ENCODE results near the gene ACSM3.

Gene ACSM3

GRCh38 chr16:20812510-20812909 is 48.7 kb downstream of the ACSM3 start:
- no peak overlapping the region for H3K4me3 ChIP-seq (ENCODE audit: low read depth, low read length)
- DNase-seq, result no peak
- no peaks in the 10 kb centered on the region for H3K27me3 ChIP-seq (ENCODE audit: insufficient read depth, low read depth, severe bottlenecking)
- peaks cover 34% of the 10 kb centered on the region for H3K36me3 ChIP-seq
- H3K9me3 ChIP-seq (ENCODE audit: severe bottlenecking), result no peaks in the 10 kb centered on the region
- H3K27ac ChIP-seq, result no peak overlapping the region
- TF ChIP-seq CTCF (IDR thresholded peaks at IDR 0.05; ENCODE audit: low read depth, low read length), result no peak

GRCh38 chr16:20814784-20815183 is 51.0 kb downstream of the ACSM3 start:
- H3K27me3 ChIP-seq (ENCODE audit: insufficient read depth, low read depth, severe bottlenecking), result no peaks in the 10 kb centered on the region
- no peak overlapping the region for H3K27ac ChIP-seq
- H3K4me3 ChIP-seq (ENCODE audit: low read depth, low read length), result no peak overlapping the region
- DNase-seq, result no peak
- H3K9me3 ChIP-seq (ENCODE audit: severe bottlenecking), result no peaks in the 10 kb centered on the region
- H3K36me3 ChIP-seq, result peaks cover 49% of the 10 kb centered on the region
- no peak for TF ChIP-seq CTCF (IDR thresholded peaks at IDR 0.05; ENCODE audit: low read depth, low read length)

- Histone ChIP-seq H3K27me3 (ENCODE audit: insufficient read depth, low read depth, severe bottlenecking) (no peaks in the 10 kb centered on the region), H3K36me3 (peaks cover 70% of the 10 kb centered on the region), H3K27ac (no peak overlapping the region), H3K4me3 (ENCODE audit: low read depth, low read length) (no peak overlapping the region), H3K9me3 (ENCODE audit: severe bottlenecking) (no peaks in the 10 kb centered on the region)
- DNase-seq, result no peak
- TF ChIP-seq CTCF (IDR thresholded peaks at IDR 0.05; ENCODE audit: low read depth, low read length), result no peak
Observed at GRCh38 chr16:20818929-20819585, 55.2 kb downstream of the ACSM3 start.

- no peak overlapping the region for H3K27ac ChIP-seq
- H3K9me3 ChIP-seq (ENCODE audit: severe bottlenecking), result no peaks in the 10 kb centered on the region
- no peaks in the 10 kb centered on the region for H3K27me3 ChIP-seq (ENCODE audit: insufficient read depth, low read depth, severe bottlenecking)
- H3K36me3 ChIP-seq, result peaks cover 64% of the 10 kb centered on the region
- no peak for DNase-seq
- no peak overlapping the region for H3K4me3 ChIP-seq (ENCODE audit: low read depth, low read length)
- TF ChIP-seq CTCF (IDR thresholded peaks at IDR 0.05; ENCODE audit: low read depth, low read length), result no peak
Observed at GRCh38 chr16:20821682-20822081, 57.9 kb downstream of the ACSM3 start.

GRCh38 chr16:20822521-20823325 is 58.9 kb downstream of the ACSM3 start:
- Histone ChIP-seq H3K27me3 (ENCODE audit: insufficient read depth, low read depth, severe bottlenecking) (no peaks in the 10 kb centered on the region), H3K36me3 (peaks cover 62% of the 10 kb centered on the region), H3K9me3 (ENCODE audit: severe bottlenecking) (no peaks in the 10 kb centered on the region), H3K27ac (no peak overlapping the region), H3K4me3 (ENCODE audit: low read depth, low read length) (no peak overlapping the region)
- TF ChIP-seq CTCF (IDR thresholded peaks at IDR 0.05; ENCODE audit: low read depth, low read length), result no peak
- DNase-seq, result no peak

Measured in WERI-Rb-1 (cell line).